ENCODE results near the gene RANGAP1. TPM values are rescaled to one million over a fixed set of nuclear protein-coding genes. Genes with fewer than 3 reads are reported as not detected.
A peak's percentile ranks its signal among the peaks of the same experiment; 100 is the strongest.

RANGAP1 gene
- total RNA-seq, 4 donors from 2014 or later, result 31.4 to 75.2 (median 52.1) TPM

DNA sequence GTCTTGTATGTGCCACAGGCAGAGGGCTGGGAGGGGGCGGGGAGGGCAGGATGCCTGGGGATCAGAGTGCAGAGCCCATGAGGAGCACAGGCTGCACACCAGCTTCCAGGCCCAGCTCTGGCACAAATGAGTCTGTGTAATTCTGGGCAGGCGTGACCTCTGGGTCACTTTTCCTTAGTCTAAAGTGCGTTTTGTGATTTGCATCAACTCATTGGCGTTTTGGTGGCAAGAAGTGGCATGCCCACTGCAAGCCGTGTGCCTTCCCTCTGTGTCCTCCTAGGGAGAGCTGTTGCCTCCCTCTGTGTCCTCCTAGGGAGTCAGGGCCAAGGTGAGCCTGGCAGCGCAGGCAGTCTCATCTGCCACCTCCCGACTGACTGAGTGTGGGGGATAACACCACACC is 62.5 kb downstream of the RANGAP1 start:
- in situ Hi-C loops (cut with MboI; ENCODE audit: low sequenced_read_pairs in 4 of 4), result no loop called here
- Histone ChIP-seq H3K9me3 (no peaks in the 10 kb centered on the region), H3K4me3 (no peak overlapping the region), H3K4me1 (no peaks in the 10 kb centered on the region), H3K36me3 (peaks cover 0 to 88% of the 10 kb centered on the region in 2 donors), H3K27ac (no peak overlapping the region), H3K27me3 (no peaks in the 10 kb centered on the region)
- ATAC-seq (no peak), DNase-seq (no peak)
- TF ChIP-seq POLR2A (IDR thresholded peaks at IDR 0.05), result no peak
- TF ChIP-seq, protein P1, sequence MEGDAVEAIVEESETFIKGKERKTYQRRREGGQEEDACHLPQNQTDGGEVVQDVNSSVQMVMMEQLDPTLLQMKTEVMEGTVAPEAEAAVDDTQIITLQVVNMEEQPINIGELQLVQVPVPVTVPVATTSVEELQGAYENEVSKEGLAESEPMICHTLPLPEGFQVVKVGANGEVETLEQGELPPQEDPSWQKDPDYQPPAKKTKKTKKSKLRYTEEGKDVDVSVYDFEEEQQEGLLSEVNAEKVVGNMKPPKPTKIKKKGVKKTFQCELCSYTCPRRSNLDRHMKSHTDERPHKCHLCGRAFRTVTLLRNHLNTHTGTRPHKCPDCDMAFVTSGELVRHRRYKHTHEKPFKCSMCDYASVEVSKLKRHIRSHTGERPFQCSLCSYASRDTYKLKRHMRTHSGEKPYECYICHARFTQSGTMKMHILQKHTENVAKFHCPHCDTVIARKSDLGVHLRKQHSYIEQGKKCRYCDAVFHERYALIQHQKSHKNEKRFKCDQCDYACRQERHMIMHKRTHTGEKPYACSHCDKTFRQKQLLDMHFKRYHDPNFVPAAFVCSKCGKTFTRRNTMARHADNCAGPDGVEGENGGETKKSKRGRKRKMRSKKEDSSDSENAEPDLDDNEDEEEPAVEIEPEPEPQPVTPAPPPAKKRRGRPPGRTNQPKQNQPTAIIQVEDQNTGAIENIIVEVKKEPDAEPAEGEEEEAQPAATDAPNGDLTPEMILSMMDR (IDR thresholded peaks at IDR 0.05 in 4 of 5, conservative IDR thresholded peaks at IDR 0.05 in 1 of 5), result no peak
- intact Hi-C loops (cut with DNase I; ENCODE audit: low total_unique reads), result no loop called here

- in situ Hi-C loops (cut with MboI; ENCODE audit: low sequenced_read_pairs in 4 of 4) (no loop called here), intact Hi-C loops (cut with DNase I; ENCODE audit: low total_unique reads) (no loop called here)
- no peak for TF ChIP-seq POLR2A (IDR thresholded peaks at IDR 0.05)
- ATAC-seq (no peak), DNase-seq (no peak)
- Histone ChIP-seq H3K4me1 (no peaks in the 10 kb centered on the region), H3K27me3 (no peaks in the 10 kb centered on the region), H3K9me3 (no peaks in the 10 kb centered on the region), H3K27ac (no peak overlapping the region), H3K36me3 (peaks cover 0 to 83% of the 10 kb centered on the region in 2 donors), H3K4me3 (no peak overlapping the region)
Measured at GRCh38 chr22:41222846-41223507, 63.0 kb downstream of the RANGAP1 start.

- peak overlapping the region; percentile 55 to 69 (median 66) for H3K27ac ChIP-seq
- peak overlapping the region in 2 of 4 donors; percentile 7 to 19 for H3K4me3 ChIP-seq
- peaks cover 0 to 62% of the 10 kb centered on the region in 2 donors for H3K36me3 ChIP-seq
- H3K9me3 ChIP-seq, result no peaks in the 10 kb centered on the region
- intact Hi-C loops (cut with DNase I; ENCODE audit: low total_unique reads), result no loop called here
- in situ Hi-C loops (cut with MboI; ENCODE audit: low sequenced_read_pairs in 4 of 4), result no loop called here
- ATAC-seq, result peak; percentile 83 to 84
- H3K27me3 ChIP-seq, result no peaks in the 10 kb centered on the region
- peak; percentile 33 to 52 for DNase-seq
- H3K4me1 ChIP-seq, result no peaks in the 10 kb centered on the region
- TF ChIP-seq POLR2A (IDR thresholded peaks at IDR 0.05), result peak in 1 of 2 donors; percentile 31
- TF ChIP-seq, protein P1 (IDR thresholded peaks at IDR 0.05 in 4 of 5, conservative IDR thresholded peaks at IDR 0.05 in 1 of 5), result no peak
Measured at GRCh38 chr22:41217553-41218157, 68.3 kb downstream of the RANGAP1 start.

GRCh38 chr22:41216984-41217383 is 69.0 kb downstream of the RANGAP1 start:
- Histone ChIP-seq H3K27ac (peak overlapping the region; percentile 55 to 69 (median 66)), H3K36me3 (peaks cover 0 to 59% of the 10 kb centered on the region in 2 donors), H3K4me1 (no peaks in the 10 kb centered on the region), H3K9me3 (no peaks in the 10 kb centered on the region), H3K27me3 (no peaks in the 10 kb centered on the region), H3K4me3 (peak overlapping the region in 1 of 4 donors; percentile 7)
- intact Hi-C loops (cut with DNase I; ENCODE audit: low total_unique reads) (no loop called here), in situ Hi-C loops (cut with MboI; ENCODE audit: low sequenced_read_pairs in 4 of 4) (no loop called here)
- DNase-seq (no peak), ATAC-seq (no peak)
- TF ChIP-seq, protein P1 (IDR thresholded peaks at IDR 0.05 in 4 of 5, conservative IDR thresholded peaks at IDR 0.05 in 1 of 5), result no peak
- no peak for TF ChIP-seq POLR2A (IDR thresholded peaks at IDR 0.05)

GRCh38 chr22:41215926-41216325 is 70.1 kb downstream of the RANGAP1 start:
- ATAC-seq (no peak), DNase-seq (no peak)
- Histone ChIP-seq H3K27me3 (no peaks in the 10 kb centered on the region), H3K27ac (peak overlapping the region in 3 of 4 donors; percentile 20 to 69 (median 55)), H3K9me3 (no peaks in the 10 kb centered on the region), H3K36me3 (peaks cover 0 to 53% of the 10 kb centered on the region in 2 donors), H3K4me1 (no peaks in the 10 kb centered on the region), H3K4me3 (no peak overlapping the region)
- in situ Hi-C loops (cut with MboI; ENCODE audit: low sequenced_read_pairs in 4 of 4) (no loop called here), intact Hi-C loops (cut with DNase I; ENCODE audit: low total_unique reads) (no loop called here)
- TF ChIP-seq POLR2A (IDR thresholded peaks at IDR 0.05), result no peak
- TF ChIP-seq, protein P1 (IDR thresholded peaks at IDR 0.05 in 4 of 5, conservative IDR thresholded peaks at IDR 0.05 in 1 of 5), result no peak

All from gastrocnemius medialis (tissue), 4 donors.